ENCODE results near the gene CDC5L.

Gene CDC5L

GRCh38 chr6:44373787-44374186, 13.7 kb upstream of the CDC5L start:
- DNase-seq: no peak

GRCh38 chr6:44375071-44375470, 12.4 kb upstream of the CDC5L start:
- no peak for DNase-seq

GRCh38 chr6:44377484-44377883, 10.0 kb upstream of the CDC5L start:
- no peak for DNase-seq

GRCh38 chr6:44377971-44378370, 9.5 kb upstream of the CDC5L start:
- no peak for DNase-seq

GRCh38 chr6:44381739-44382138, 5.8 kb upstream of the CDC5L start:
- DNase-seq: no peak

DNA sequence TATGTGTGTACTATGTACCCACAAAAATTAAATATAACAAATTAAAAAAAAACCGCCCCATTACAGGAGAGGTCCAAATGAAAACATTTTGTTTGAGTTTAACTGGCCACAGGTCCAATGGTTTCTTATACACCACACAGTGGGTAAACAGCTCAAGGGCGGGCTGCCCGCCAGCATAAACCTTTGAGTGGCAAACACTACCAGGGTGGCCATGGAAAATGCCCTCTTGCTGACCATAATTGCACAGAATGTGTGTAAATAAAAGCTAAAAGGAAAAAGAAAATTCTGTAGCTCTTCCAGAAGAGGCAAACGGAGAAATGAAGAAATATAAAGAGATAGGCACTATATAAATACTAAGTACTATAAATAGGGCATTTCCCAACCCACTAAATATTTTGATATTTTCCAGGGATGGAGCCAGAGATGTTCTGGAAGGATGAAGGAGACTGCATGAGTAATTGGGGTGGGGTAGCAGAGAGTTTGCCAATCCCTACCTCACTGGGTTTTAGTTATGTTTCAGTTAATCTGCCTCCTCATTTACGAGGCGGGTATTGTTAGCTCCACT, 1.1 kb upstream of the CDC5L start:
- no peak for DNase-seq

DNA sequence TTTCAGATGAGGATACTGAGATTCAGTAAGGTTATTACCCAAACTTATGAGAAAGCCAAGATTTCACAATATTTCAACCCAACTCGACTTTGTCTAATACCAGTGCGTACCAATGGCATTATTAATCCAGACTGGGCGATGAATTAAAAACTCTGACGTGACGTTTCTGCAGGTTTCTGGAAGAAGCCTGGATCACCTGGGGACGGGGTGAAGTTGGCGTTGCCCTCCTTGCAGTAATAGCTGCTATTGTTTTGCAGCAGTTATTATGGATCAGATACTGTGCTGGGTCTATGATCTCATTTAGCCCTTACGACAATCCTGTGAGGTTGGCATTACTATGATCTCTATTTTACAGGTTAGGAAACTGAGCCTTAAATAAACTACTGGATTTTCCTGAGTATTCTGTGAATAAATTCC, 569 bp upstream of the CDC5L start:
- DNase-seq: peak; percentile 24

DNA sequence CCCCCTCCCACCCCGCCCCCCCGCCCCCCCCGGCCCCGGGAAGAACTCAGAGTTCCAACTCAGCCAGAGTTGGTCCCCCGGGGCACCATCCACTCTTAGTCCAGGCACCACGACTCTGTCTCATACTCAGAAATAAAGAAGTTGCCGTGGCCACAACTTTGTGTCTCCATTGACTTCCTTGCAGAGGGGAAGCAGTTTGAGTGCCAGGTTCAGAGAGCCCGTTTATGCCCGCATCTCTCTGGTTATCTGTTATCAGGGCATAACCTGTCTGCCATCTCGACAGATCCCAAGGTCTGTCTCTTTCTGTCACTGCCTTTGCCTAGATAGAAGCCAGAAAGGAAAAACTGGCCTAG, 605 bp downstream of the CDC5L start:
- DNase-seq: no peak

DNA sequence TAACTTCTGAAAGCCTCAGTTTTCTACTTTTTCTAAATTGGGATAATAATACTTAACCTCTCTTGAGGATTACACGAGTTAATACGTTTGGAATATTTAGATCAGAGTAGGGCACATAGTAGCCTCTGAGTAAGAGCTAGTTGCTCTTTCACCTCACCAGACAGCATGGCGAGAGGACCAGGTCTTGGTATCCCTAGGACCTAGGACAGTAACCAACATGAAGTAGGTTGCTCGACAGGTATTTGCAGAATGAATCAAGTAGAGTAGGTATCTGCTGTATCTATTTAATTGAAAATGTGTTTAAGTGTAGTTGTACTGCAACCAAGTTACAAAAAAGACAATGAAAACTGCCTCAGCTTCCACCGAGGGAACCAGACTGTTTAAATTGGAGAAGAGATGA, 1.4 kb downstream of the CDC5L start:
- no peak for DNase-seq

- DNase-seq: no peak
These were observed 2.7 kb downstream of the CDC5L start for GRCh38 chr6:44390158-44390683.

DNA sequence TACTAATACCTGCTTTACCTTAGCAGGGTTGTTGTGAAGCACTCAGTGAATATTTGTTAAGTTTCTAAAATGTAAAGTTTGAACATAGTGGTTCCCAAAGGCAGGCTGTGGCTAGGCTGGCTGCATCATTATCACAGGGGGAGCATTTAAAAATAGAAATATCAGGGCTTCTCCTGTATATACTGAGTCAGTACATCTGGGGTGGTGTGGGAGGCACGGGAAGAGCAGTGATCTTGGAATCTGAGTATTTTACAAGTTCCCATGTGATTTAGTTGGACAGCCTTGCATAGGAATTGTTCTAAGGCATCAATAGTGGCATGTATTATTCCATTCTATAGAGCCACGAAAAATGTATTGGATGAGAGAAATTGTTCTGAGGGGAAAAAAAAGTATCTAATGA, 8.0 kb downstream of the CDC5L start:
- no peak for DNase-seq

- DNase-seq: no peak
These were observed 9.5 kb downstream of the CDC5L start for GRCh38 chr6:44396968-44397367.

GRCh38 chr6:44397424-44398164, 10.1 kb downstream of the CDC5L start:
- no peak for DNase-seq

DNA sequence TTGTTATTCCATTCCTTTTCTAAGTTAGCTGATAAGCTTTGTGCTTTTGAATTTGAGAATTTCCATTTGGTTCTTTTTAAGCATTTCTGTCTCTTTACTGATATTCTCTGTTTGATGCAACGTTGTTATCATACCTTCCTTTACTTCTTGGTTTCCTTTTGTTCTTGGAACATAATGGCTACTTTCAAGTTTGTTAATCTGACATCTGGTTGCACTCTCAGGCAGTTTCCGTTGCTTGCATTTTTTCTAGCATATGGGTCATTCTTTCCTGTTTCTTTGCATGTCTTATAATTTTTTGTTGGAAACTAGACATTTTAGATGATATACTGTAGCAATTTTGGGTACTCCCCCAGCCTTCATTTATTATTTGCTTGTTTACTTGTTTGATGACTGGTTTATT, 12.5 kb downstream of the CDC5L start:
- no peak for DNase-seq

DNA sequence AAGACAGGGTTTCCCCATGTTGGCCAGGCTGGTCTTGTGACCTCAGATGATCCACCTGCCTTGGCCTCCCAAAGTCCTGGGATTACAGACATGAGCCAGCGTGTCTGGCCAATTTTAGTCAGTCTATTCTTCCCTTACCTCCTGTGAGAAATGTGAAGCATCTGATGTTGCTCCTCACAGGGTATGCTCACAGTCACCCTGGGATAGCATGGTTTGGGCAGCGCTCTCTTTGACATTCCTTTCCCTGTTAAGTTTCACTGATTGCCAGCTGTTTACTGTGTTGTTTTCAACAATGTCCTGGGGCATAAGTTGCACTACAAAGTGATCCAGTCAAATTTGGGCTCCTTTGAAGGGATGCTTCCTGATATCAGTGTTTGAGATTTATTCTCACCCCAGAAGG, 13.1 kb downstream of the CDC5L start:
- no peak for DNase-seq

DNA sequence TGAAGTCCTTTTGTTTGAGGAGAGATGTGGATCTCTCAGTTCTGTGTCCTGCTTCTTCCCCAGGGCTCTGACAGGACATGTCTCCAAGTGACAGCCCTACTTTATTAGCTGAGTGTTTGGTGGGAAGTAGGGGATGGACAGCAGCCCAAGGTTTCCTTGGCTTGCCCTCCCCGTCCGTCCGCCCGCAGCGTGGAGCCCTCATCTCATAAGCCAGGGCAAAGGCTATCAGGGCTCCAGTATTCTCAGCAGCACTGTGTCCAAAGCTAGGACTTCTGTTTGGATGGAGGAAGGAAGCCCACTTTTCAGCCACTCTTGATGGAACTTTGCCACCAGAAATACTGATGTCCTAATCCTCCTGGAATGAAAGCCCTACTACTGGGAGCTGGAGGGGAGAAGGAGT, 13.6 kb downstream of the CDC5L start:
- DNase-seq: peak; percentile 8

DNA sequence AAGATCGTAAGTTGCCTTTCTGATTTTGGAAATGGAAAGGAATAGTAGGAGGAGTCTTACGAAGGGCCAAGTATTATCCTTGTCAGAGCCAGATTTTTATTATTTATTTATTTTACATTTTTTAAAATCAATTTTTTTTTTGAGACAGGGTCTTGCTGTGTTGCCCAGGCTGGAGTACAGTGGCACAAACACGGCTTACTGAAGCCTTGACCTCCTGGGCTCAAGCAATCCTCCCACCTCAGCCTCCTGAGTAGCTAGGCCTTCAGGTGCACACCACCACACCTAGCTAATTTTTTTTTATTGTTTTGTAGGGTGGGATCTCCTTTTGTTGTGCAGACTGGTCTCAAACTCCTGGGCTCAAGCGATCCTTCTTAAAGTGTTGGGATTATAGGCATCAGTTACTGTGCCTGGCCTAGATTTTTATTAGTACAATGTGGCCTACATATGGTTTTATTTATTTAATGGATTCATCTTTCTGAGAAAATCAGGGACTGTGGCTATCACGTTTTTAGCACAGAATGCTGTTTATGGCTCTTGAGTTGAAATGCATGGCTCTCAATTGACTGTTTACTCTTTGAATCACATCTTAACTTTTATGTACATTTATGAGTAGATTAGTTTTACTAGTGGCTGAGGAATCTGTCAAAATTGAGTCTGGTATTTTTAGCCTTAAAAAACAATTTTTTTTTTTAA, 16.7 kb downstream of the CDC5L start:
- DNase-seq: no peak

GRCh38 chr6:44404715-44405099, 17.2 kb downstream of the CDC5L start:
- DNase-seq: no peak

DNA sequence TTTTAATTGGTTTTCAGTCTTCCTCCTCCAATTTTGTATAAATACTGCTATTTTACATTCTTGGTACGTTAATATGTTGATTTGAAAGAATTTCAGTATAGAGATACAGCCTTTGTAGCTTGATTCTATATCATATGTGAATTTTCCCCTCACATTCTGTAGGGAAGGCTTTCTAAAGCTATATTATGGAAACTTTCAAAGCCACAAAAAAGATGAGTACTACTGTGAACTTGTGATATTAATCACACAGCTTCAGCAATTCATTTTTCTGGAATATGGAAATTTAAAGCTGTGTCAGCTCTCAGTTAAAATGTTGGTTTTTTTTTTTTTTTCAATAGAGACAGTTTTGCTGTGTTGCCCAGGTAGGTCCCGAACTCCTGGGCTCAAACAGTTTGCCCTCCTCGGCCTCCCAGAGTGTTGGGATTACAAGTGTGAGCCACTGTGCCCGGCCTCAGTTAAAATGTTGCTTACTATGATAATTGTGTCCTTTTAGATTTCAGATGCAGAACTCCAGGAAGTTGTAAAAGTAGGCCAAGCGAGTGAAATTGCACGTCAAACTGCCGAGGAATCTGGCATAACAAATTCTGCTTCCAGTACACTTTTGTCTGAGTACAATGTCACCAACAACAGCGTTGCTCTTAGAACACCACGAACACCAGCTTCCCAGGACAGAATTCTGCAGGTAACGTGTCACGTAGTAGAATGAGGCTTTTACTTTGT, 20.6 kb downstream of the CDC5L start:
- DNase-seq: no peak

DNA sequence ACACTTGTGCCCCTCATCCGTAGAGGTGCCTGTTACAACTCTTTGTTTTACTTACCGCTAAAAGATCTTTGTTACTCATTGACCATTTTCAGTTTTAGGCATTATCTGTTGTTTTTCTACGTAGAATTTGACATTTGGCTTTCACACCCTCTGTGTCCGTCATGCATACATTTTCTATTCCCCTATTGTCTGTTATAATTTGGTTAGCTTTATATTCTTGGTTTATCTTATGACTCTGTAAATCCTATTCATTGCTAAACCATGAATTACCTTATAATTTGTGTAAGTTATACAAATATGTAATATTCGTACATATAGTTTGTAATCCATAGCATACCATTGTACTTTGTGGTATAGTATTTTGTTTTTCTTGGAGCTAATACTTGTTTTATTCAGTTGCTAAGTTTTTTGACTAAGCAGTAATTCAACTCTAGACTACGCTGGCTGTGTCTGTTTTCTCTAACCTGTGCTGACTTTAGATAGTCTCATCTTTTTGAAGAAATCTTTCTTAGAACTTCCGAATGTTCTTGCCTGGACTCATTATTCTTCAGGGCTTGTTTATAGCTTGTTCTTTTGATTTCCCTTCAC, 21.8 kb downstream of the CDC5L start:
- no peak for DNase-seq

- no peak for DNase-seq
These were observed 22.9 kb downstream of the CDC5L start for GRCh38 chr6:44410363-44410762.

DNA sequence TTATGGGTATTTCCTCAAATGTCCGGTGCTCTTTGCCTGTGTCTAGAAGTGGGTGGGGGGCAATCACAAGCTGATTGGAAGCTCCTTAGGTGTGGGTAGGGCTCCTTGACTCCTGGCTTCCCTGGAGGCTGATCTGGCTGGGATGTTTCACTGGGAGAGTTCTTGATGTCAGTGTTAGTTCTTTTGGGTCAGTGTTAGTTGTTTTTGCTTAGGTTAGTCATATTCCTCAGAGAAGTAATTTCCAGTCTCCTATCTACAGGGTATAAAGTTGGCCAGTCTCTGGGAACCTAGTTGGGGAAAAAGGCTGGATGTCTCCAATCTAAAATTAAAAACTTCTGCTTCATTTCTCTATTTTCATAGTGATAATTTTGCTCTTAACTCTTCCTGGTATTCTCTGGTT, 23.6 kb downstream of the CDC5L start:
- no peak for DNase-seq

- DNase-seq: no peak
These were observed 27.9 kb downstream of the CDC5L start for GRCh38 chr6:44415449-44415848.
